GM18951 (cell line): ENCODE data around the gene PTTG1.

Experiments
- POLR2A ChIP-seq: IDR thresholded peaks from 4 replicates; pipeline ENCODE4 v1.6.1; 2011; ENCODE audit warnings: mild to moderate bottlenecking; ENCODE audit not compliant: insufficient read length, insufficient read depth; ENCODE audit errors: extremely low read depth
- in situ Hi-C: fragments of 300-500 bp; cut with MboI; formaldehyde crosslinking; loops from one replicate; pipeline ENCODE4 v1.12.0; 2022; ENCODE audit warnings: low sequenced_read_pairs, mixed read lengths, inconsistent platforms; ENCODE audit not compliant: unreplicated experiment

Gene PTTG1

DNA sequence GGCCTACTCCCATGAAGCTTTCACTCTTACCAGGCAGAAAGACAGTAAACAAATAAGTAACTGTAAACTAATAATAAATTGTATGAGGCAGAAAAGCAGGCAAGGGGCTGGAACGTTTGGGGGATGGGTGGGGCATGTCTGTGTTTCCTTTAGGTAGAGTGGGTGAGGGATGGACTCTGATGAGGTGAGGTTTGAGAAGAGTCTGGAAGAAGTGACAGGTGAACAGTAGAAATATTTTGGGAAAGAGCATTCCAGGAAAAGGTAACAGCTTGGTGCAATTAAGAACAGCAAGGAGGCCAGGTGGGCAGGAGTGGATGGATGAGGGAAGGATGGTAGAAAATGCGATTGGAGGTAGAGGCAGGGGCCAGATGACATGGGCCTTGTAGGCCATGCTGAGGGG, 56.5 kb downstream of the PTTG1 start:
- TF ChIP-seq POLR2A = no peak
- in situ Hi-C loops = no loop called here
